Esophagus squamous epithelium (tissue), 4 donors: ENCODE data around the gene SCN8A.

Source experiments
- CTCF ChIP-seq, 6 experiments: fragments of 450-650 bp in 4 of 6; fragments of 200-600 bp in 2 of 6; sonication (generic) in 2 of 6; IDR thresholded peaks; one replicate each; pipeline ENCODE4 v1.5.1; 2016 to 2019; ENCODE audit warnings: antibody characterized with exemption in 6 of 6, mild to moderate bottlenecking in 4 of 6, moderate library complexity in 4 of 6
- POLR2A ChIP-seq, 4 donors: fragments of 450-650 bp; IDR thresholded peaks; one replicate each; pipeline ENCODE4 v1.6.1; 2017; ENCODE audit warnings: antibody characterized with exemption in 4 of 4, mild to moderate bottlenecking in 4 of 4, moderate library complexity in 3 of 4

- TF ChIP-seq CTCF (IDR thresholded peaks at IDR 0.05) (no peak), POLR2A (IDR thresholded peaks at IDR 0.05) (no peak)
Measured at GRCh38 chr12:51759695-51760094, 168.7 kb downstream of the SCN8A start.
